Neutrophil (primary cell): ENCODE data around the gene IDH3G.

Source experiments
- H3K27ac ChIP-seq: fragments of 200-600 bp; sonication (generic); 2 replicates; pipeline ENCODE4 v1.5.1; 2016; ENCODE audit warnings: mild to moderate bottlenecking, moderate library complexity
- H3K27me3 ChIP-seq: fragments of 200-600 bp; sonication (generic); 2 replicates; pipeline ENCODE4 v1.6.0; 2016; ENCODE audit warnings: mild to moderate bottlenecking
- H3K36me3 ChIP-seq: fragments of 200-600 bp; sonication (generic); 2 replicates; pipeline ENCODE4 v1.5.1; 2017
- H3K4me1 ChIP-seq, 2 experiments: fragments of 200-600 bp in 1 of 2; sonication (generic) in 1 of 2; 1 replicate in 1 of 2; 2 replicates in 1 of 2; pipeline versions ENCODE4 v1.5.1 to v1.6.1; 2013 to 2016; ENCODE audit warnings: low read depth in 1 of 2, low read length in 1 of 2, mild to moderate bottlenecking in 1 of 2, moderate library complexity in 1 of 2; ENCODE audit not compliant: control insufficient read depth in 1 of 2, insufficient read depth in 1 of 2
- H3K4me3 ChIP-seq, 2 experiments: fragments of 200-600 bp in 1 of 2; sonication (generic) in 1 of 2; 1 replicate in 1 of 2; 2 replicates in 1 of 2; pipeline ENCODE4 v1.5.1; 2013 to 2016; ENCODE audit warnings: low read depth in 1 of 2, low read length in 1 of 2, mild to moderate bottlenecking in 1 of 2, moderate library complexity in 1 of 2
- H3K9me3 ChIP-seq: fragments of 200-600 bp; sonication (generic); 2 replicates; pipeline ENCODE4 v1.5.1; 2016
- CTCF ChIP-seq: fragments of 200-600 bp; sonication (generic); IDR thresholded peaks from 2 replicates; pipeline ENCODE4 v1.5.1; 2016; ENCODE audit warnings: antibody characterized with exemption

The IDH3G gene

GRCh38 chrX:153804100-153804595 lies 10.0 kb upstream of the IDH3G start:
- H3K36me3 ChIP-seq = peaks cover 2% of the 10 kb centered on the region
- no peak overlapping the region for H3K27ac ChIP-seq
- H3K4me3 ChIP-seq = no peak overlapping the region
- TF ChIP-seq CTCF = no peak
- peaks cover 11% of the 10 kb centered on the region for H3K27me3 ChIP-seq
- no peaks in the 10 kb centered on the region for H3K9me3 ChIP-seq
- H3K4me1 ChIP-seq = no peaks in the 10 kb centered on the region

- Histone ChIP-seq H3K4me1 (no peaks in the 10 kb centered on the region), H3K4me3 (no peak overlapping the region), H3K27ac (no peak overlapping the region), H3K36me3 (peaks cover 8% of the 10 kb centered on the region), H3K9me3 (no peaks in the 10 kb centered on the region), H3K27me3 (peaks cover 11% of the 10 kb centered on the region)
- TF ChIP-seq CTCF = no peak
Measured at GRCh38 chrX:153803211-153804099, 9.3 kb upstream of the IDH3G start.

- Histone ChIP-seq H3K4me3 (no peak overlapping the region), H3K4me1 (no peaks in the 10 kb centered on the region)
Measured at GRCh38 chrX:153802513-153803045, 8.4 kb upstream of the IDH3G start.

GRCh38 chrX:153801669-153802068 lies 7.5 kb upstream of the IDH3G start:
- H3K9me3 ChIP-seq = no peaks in the 10 kb centered on the region
- H3K4me3 ChIP-seq = no peak overlapping the region
- H3K27me3 ChIP-seq = peaks cover 11% of the 10 kb centered on the region
- H3K4me1 ChIP-seq = no peaks in the 10 kb centered on the region
- H3K27ac ChIP-seq = no peak overlapping the region
- TF ChIP-seq CTCF = no peak
- peaks cover 21% of the 10 kb centered on the region for H3K36me3 ChIP-seq

More at GRCh38 chrX:153802513-153803045, 8.4 kb upstream of the IDH3G start:
- Histone ChIP-seq H3K27me3 (peaks cover 11% of the 10 kb centered on the region), H3K9me3 (no peaks in the 10 kb centered on the region), H3K27ac (no peak overlapping the region), H3K36me3 (peaks cover 15% of the 10 kb centered on the region)
- TF ChIP-seq CTCF = no peak

- no peak overlapping the region for H3K4me3 ChIP-seq
- peaks cover 0 to 1% of the 10 kb centered on the region in 2 experiments for H3K4me1 ChIP-seq
- H3K27me3 ChIP-seq = peaks cover 11% of the 10 kb centered on the region
- H3K9me3 ChIP-seq = no peaks in the 10 kb centered on the region
- no peak overlapping the region for H3K27ac ChIP-seq
- no peak for TF ChIP-seq CTCF
- peaks cover 21% of the 10 kb centered on the region for H3K36me3 ChIP-seq
Measured at GRCh38 chrX:153800746-153801145, 6.6 kb upstream of the IDH3G start.
